ENCODE results near the gene IQSEC3.

- no peak for TF ChIP-seq EZH2 (IDR thresholded peaks at IDR 0.05; ENCODE audit: borderline replicate concordance, low read depth, low read length, poor library complexity, severe bottlenecking)
- TF ChIP-seq, protein P1, sequence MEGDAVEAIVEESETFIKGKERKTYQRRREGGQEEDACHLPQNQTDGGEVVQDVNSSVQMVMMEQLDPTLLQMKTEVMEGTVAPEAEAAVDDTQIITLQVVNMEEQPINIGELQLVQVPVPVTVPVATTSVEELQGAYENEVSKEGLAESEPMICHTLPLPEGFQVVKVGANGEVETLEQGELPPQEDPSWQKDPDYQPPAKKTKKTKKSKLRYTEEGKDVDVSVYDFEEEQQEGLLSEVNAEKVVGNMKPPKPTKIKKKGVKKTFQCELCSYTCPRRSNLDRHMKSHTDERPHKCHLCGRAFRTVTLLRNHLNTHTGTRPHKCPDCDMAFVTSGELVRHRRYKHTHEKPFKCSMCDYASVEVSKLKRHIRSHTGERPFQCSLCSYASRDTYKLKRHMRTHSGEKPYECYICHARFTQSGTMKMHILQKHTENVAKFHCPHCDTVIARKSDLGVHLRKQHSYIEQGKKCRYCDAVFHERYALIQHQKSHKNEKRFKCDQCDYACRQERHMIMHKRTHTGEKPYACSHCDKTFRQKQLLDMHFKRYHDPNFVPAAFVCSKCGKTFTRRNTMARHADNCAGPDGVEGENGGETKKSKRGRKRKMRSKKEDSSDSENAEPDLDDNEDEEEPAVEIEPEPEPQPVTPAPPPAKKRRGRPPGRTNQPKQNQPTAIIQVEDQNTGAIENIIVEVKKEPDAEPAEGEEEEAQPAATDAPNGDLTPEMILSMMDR (conservative IDR thresholded peaks at IDR 0.05; ENCODE audit: low read depth, low read length) = no peak
Measured at GRCh38 chr12:157644-158043, 91.1 kb downstream of the IQSEC3 start.

Data from A673 (cell line).